Gastroesophageal sphincter (tissue), 3 donors: ENCODE data around the gene DNAAF5.

Experiments
- EP300 ChIP-seq: sonication (generic); formaldehyde crosslinking; IDR thresholded peaks from one replicate; pipeline ENCODE4 v1.6.1; 2017; ENCODE audit warnings: antibody characterized with exemption, mild to moderate bottlenecking
- POLR2A ChIP-seq, 2 donors: fragments of 450-650 bp; IDR thresholded peaks; one replicate each; pipeline ENCODE4 v1.6.1; 2017; ENCODE audit warnings: antibody characterized with exemption in 2 of 2, mild to moderate bottlenecking in 2 of 2, moderate library complexity in 1 of 2
- POLR2AphosphoS5 ChIP-seq: sonication (generic); formaldehyde crosslinking; IDR thresholded peaks from one replicate; pipeline ENCODE4 v1.6.1; 2017; ENCODE audit warnings: antibody characterized with exemption
- TF ChIP-seq, protein P1 (sequence below), 4 experiments: fragments of 200-600 bp in 2 of 4; fragments of 450-650 bp in 2 of 4; sonication (generic) in 1 of 4; IDR thresholded peaks; one replicate each; pipeline ENCODE4 v1.5.1; 2017 to 2019; ENCODE audit warnings: antibody characterized with exemption in 4 of 4, mild to moderate bottlenecking in 2 of 4, moderate library complexity in 2 of 4

GRCh38 chr7:783556-784490 lies 57.3 kb downstream of the DNAAF5 start:
- TF ChIP-seq, protein P1, sequence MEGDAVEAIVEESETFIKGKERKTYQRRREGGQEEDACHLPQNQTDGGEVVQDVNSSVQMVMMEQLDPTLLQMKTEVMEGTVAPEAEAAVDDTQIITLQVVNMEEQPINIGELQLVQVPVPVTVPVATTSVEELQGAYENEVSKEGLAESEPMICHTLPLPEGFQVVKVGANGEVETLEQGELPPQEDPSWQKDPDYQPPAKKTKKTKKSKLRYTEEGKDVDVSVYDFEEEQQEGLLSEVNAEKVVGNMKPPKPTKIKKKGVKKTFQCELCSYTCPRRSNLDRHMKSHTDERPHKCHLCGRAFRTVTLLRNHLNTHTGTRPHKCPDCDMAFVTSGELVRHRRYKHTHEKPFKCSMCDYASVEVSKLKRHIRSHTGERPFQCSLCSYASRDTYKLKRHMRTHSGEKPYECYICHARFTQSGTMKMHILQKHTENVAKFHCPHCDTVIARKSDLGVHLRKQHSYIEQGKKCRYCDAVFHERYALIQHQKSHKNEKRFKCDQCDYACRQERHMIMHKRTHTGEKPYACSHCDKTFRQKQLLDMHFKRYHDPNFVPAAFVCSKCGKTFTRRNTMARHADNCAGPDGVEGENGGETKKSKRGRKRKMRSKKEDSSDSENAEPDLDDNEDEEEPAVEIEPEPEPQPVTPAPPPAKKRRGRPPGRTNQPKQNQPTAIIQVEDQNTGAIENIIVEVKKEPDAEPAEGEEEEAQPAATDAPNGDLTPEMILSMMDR (IDR thresholded peaks at IDR 0.05): no peak
- no peak for TF ChIP-seq POLR2A (IDR thresholded peaks at IDR 0.05)
- TF ChIP-seq EP300: no peak
- no peak for TF ChIP-seq POLR2AphosphoS5
